K562 (cell line): ENCODE measurements around the gene PMPCA. TPM values are rescaled to one million over a fixed set of nuclear protein-coding genes. Genes with fewer than 3 reads are reported as not detected.

Experiments
- ATF1 ChIP-seq, 2 experiments: fragments of 450-650 bp in 1 of 2; IDR thresholded peaks; 2 replicates each; pipeline ENCODE4 v1.6.1; 2016; ENCODE audit warnings: missing compliant biosample characterization in 1 of 2, missing genetic modification characterization in 1 of 2
- CBX1 ChIP-seq: sonication (generic); IDR thresholded peaks from 2 replicates; pipeline ENCODE4 v1.6.1; 2016; ENCODE audit warnings: antibody characterized with exemption, low read depth, mild to moderate bottlenecking
- DDX20 ChIP-seq: fragments of 450-650 bp; IDR thresholded peaks from 2 replicates; pipeline ENCODE4 v1.6.1; 2016; ENCODE audit warnings: missing genetic modification characterization, low read depth, mild to moderate bottlenecking, missing compliant biosample characterization, moderate library complexity
- FOXK1 ChIP-seq: sonication (generic); formaldehyde crosslinking; IDR thresholded peaks from 2 replicates; pipeline ENCODE4 v1.8.0; 2022; ENCODE audit warnings: missing genetic modification reagents, mild to moderate bottlenecking, borderline replicate concordance
- PML ChIP-seq: IDR thresholded peaks from 2 replicates; pipeline ENCODE4 v1.6.1; 2012; ENCODE audit warnings: low read length, inconsistent platforms
- RAD21 ChIP-seq, 2 experiments: fragments of 250-450 bp in 1 of 2; fragments of 450-650 bp in 1 of 2; sonication (Bioruptor Pico) in 1 of 2; formaldehyde crosslinking in 1 of 2; IDR thresholded peaks in 1 of 2; conservative IDR thresholded peaks in 1 of 2; 2 replicates each; pipeline versions ENCODE4 v1.4.0 to v1.8.0; 2020 to 2022; ENCODE audit warnings: mild to moderate bottlenecking in 2 of 2, moderate library complexity in 1 of 2
- SIN3B ChIP-seq: fragments of 450-650 bp; IDR thresholded peaks from 2 replicates; pipeline ENCODE4 v1.6.1; 2017; ENCODE audit warnings: low read depth, mild to moderate bottlenecking, moderate library complexity
- ZNF407 ChIP-seq: fragments of 450-650 bp; IDR thresholded peaks from 2 replicates; pipeline ENCODE4 v1.6.1; 2016; ENCODE audit warnings: low read depth
- ZNF592 ChIP-seq: fragments of 450-650 bp; IDR thresholded peaks from 2 replicates; pipeline ENCODE4 v1.6.1; 2017; ENCODE audit warnings: antibody characterized with exemption, mild to moderate bottlenecking
- ZSCAN32 ChIP-seq: fragments of 450-650 bp; formaldehyde crosslinking; IDR thresholded peaks from 2 replicates; pipeline ENCODE4 v1.4.0; 2020; ENCODE audit warnings: mild to moderate bottlenecking, moderate library complexity
- polyA plus RNA-seq, 8 experiments: library from polyadenylated mRNA; depleted of rRNA in 4 of 8; stranded (reverse) in 5 of 8; unstranded in 3 of 8; fragments of >200 nt; fragmentation: Nextera tagmentation in 2 of 8; fragmentation: Illumina TruSeq in 1 of 8; extraction: Ambion mirVana in 2 of 8; extraction: Trizol in 1 of 8; gene quantifications; 2 replicates each; pipeline versions ENCODE4 v1.2.1 to v1.2.3, GENCODE V29; 2011 to 2014; ENCODE audit warnings: inconsistent platforms in 1 of 8, missing spikeins in 1 of 8
- total RNA-seq, 7 experiments: library from RNA; depleted of rRNA in 6 of 7; stranded (reverse); fragments of >200 nt in 6 of 7; fragmentation: Illumina TruSeq in 2 of 7; extraction: Trizol in 2 of 7; gene quantifications; 2 replicates each; pipeline versions ENCODE4 v1.2.1 to v1.2.3, GENCODE V29; 2011 to 2021; ENCODE audit warnings: low replicate concordance in 1 of 7

PMPCA gene
- total and polyA plus RNA-seq, 9 of the 15 experiments (the other 6 are each of a cell fraction or from before 2014, with no cell fraction given), result 23.9 to 143 (median 86.6) TPM

GRCh38 chr9:136372561-136373299 lies 37.7 kb upstream of the PMPCA start (continued):
- TF ChIP-seq ZNF592 (peak; percentile 58; the same call in 1 of the 2 replicates), ATF1 (CRISPR knock-in tag; IDR thresholded peaks at IDR 0.05) (no peak), ATF1 (tag; IDR thresholded peaks at IDR 0.05) (peak; percentile 53), FOXK1 (0 out of 2 replicates have a peak, but pooled peaks have one; percentile 14), ZNF407 (no peak), CBX1 (peak; percentile 28; the same call in 1 of the 2 replicates), DDX20 (no peak), ZSCAN32 (peak; percentile 38; the same call in 1 of the 2 replicates), SIN3B (peak; percentile 19; the same call in 1 of the 2 replicates), PML (no peak), RAD21 (CRISPR knock-in tag; conservative IDR thresholded peaks at IDR 0.05 in 1 of 2, IDR thresholded peaks at IDR 0.05 in 1 of 2) (peak; percentile 30 to 47; a peak in 3 of 4 replicates)
